ENCODE data around the gene GPR42. TPM values are rescaled to one million over a fixed set of nuclear protein-coding genes. Genes with fewer than 3 reads are reported as not detected.

The GPR42 gene
- total and polyA plus RNA-seq, 9 donors: not detected

- TF ChIP-seq EP300 (IDR thresholded peaks at IDR 0.05): no peak
- no peak for TF ChIP-seq POLR2A (IDR thresholded peaks at IDR 0.05)
- TF ChIP-seq CTCF (IDR thresholded peaks at IDR 0.05): no peak
- 39 to 43% methylated on average over 5 of the region's 5 CpGs; no CpG with 5 or more reads in 1 of the 3 donors for WGBS, 3 donors
Observed at GRCh38 chr19:35360880-35361420, 9.9 kb upstream of the GPR42 start.

DNA sequence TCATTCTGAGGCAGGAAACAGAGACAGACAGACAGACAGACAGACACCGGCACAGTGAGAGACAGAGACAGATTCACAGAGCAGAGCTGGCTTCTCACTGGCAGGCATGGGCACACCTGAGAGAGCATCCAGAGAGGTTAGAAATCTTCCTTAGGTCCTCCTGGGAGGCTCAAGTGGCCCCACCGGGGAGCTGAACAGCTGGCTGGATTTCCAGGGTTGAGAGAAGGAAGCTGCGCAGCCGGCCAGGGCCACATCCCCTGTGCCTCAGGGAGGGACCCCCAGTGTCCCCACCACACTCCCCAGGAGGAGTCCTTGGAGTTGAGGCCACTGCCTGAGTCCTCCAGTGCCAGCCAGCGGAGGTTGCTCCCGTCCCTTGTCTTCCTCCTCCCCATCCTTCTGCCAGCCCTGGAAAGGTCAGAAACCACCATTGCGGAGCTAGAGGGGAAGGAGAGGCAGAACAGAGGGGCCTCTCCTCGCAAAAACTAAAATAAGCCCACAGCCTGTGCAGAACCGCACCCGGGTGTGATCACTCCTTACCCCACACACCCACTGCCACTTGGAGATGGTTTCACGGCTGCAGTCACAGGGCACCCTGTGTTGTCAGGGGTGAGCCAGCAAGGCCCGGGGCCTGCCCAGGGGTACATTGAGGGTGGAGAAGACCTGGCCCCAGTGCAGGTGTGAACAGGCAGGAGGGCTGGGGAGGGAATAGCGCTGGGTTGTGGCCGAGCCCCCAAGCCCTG, 8.4 kb upstream of the GPR42 start:
- intact Hi-C loops (cut with DNase I): no loop called here
- DNase-seq: no peak
- no peaks in the 10 kb centered on the region for H3K27me3 ChIP-seq
- no peaks in the 10 kb centered on the region for H3K9me3 ChIP-seq
- no peaks in the 10 kb centered on the region for H3K4me1 ChIP-seq (ENCODE audit: insufficient read depth)
- TF ChIP-seq CTCF (IDR thresholded peaks at IDR 0.05) (no peak), EP300 (IDR thresholded peaks at IDR 0.05) (no peak), POLR2A (IDR thresholded peaks at IDR 0.05) (no peak)
- 73 to 82% methylated on average over 14 of the region's 14 CpGs; no CpG with 5 or more reads in 1 of the 3 donors for WGBS, 3 donors
- no peaks in the 10 kb centered on the region for H3K36me3 ChIP-seq
- H3K27ac ChIP-seq: no peak overlapping the region
- H3K4me3 ChIP-seq: no peak overlapping the region

More at GRCh38 chr19:35360880-35361420, 9.9 kb upstream of the GPR42 start:
- H3K27ac ChIP-seq: no peak overlapping the region
- H3K9me3 ChIP-seq: no peaks in the 10 kb centered on the region
- no peak overlapping the region for H3K4me3 ChIP-seq
- H3K36me3 ChIP-seq: no peaks in the 10 kb centered on the region
- H3K27me3 ChIP-seq: no peaks in the 10 kb centered on the region
- intact Hi-C loops (cut with DNase I): no loop called here
- no peaks in the 10 kb centered on the region for H3K4me1 ChIP-seq (ENCODE audit: insufficient read depth)
- no peak for DNase-seq

GRCh38 chr19:35363001-35363590, 7.8 kb upstream of the GPR42 start:
- Histone ChIP-seq H3K9me3 (no peaks in the 10 kb centered on the region), H3K4me1 (ENCODE audit: insufficient read depth) (no peaks in the 10 kb centered on the region), H3K27me3 (no peaks in the 10 kb centered on the region), H3K4me3 (no peak overlapping the region), H3K27ac (no peak overlapping the region), H3K36me3 (no peaks in the 10 kb centered on the region)
- no peak for DNase-seq
- 85 to 88% methylated on average over 10 to 11 of the region's 11 CpGs; no CpG with 5 or more reads in 1 of the 3 donors for WGBS, 3 donors
- TF ChIP-seq POLR2A (IDR thresholded peaks at IDR 0.05) (no peak), CTCF (IDR thresholded peaks at IDR 0.05) (no peak), EP300 (IDR thresholded peaks at IDR 0.05) (no peak)
- intact Hi-C loops (cut with DNase I): no loop called here

GRCh38 chr19:35363711-35364425, 7.0 kb upstream of the GPR42 start:
- no peak for DNase-seq
- no peak overlapping the region for H3K27ac ChIP-seq
- no peaks in the 10 kb centered on the region for H3K9me3 ChIP-seq
- intact Hi-C loops (cut with DNase I): no loop called here
- H3K4me3 ChIP-seq: no peak overlapping the region
- WGBS, 3 donors: 79 to 82% methylated on average over 19 of the region's 19 CpGs; no CpG with 5 or more reads in 1 of the 3 donors
- H3K4me1 ChIP-seq (ENCODE audit: insufficient read depth): no peaks in the 10 kb centered on the region
- H3K36me3 ChIP-seq: no peaks in the 10 kb centered on the region
- TF ChIP-seq POLR2A (IDR thresholded peaks at IDR 0.05) (no peak), EP300 (IDR thresholded peaks at IDR 0.05) (no peak), CTCF (IDR thresholded peaks at IDR 0.05) (no peak)
- no peaks in the 10 kb centered on the region for H3K27me3 ChIP-seq

Measured in ovary (tissue), 9 donors.